WI38 (cell line): ENCODE results near the gene MAP1S.

Source experiments
- H3K4me3 ChIP-seq: 2 replicates; pipeline ENCODE4 v1.5.1; 2011; ENCODE audit warnings: low read depth, mild to moderate bottlenecking, control low read depth, low read length
- TF ChIP-seq, protein P1 (sequence below): IDR thresholded peaks from 2 replicates; pipeline ENCODE4 v1.5.1; 2012; ENCODE audit warnings: low read depth, mild to moderate bottlenecking, control low read depth, low read length

MAP1S gene

DNA sequence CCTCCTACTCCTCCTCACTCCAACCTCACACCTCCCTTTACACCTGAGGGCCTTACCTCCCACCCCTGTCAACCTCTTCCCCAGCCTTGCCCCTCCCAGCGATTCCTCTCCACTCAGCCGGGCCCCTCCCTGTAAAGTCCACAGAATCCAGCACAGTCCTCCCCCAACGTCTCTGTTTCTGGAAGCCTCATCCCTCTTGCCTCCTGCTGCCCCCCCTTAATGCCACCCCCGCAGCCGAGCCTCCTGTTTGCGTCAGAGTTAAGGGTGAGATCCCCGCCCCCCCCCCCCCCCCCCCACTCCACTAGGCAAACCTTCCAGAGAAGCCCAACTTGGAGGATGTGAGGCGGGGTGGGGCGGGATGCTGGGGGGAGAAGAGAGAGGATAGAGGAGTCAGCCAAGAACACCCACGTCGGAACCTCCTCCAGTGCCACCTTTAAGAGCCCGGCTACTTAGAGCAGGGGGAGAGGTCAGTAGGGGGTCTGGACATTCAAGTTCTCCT, 33.2 kb upstream of the MAP1S start:
- H3K4me3 ChIP-seq: no peak overlapping the region
- TF ChIP-seq, protein P1, sequence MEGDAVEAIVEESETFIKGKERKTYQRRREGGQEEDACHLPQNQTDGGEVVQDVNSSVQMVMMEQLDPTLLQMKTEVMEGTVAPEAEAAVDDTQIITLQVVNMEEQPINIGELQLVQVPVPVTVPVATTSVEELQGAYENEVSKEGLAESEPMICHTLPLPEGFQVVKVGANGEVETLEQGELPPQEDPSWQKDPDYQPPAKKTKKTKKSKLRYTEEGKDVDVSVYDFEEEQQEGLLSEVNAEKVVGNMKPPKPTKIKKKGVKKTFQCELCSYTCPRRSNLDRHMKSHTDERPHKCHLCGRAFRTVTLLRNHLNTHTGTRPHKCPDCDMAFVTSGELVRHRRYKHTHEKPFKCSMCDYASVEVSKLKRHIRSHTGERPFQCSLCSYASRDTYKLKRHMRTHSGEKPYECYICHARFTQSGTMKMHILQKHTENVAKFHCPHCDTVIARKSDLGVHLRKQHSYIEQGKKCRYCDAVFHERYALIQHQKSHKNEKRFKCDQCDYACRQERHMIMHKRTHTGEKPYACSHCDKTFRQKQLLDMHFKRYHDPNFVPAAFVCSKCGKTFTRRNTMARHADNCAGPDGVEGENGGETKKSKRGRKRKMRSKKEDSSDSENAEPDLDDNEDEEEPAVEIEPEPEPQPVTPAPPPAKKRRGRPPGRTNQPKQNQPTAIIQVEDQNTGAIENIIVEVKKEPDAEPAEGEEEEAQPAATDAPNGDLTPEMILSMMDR: no peak

DNA sequence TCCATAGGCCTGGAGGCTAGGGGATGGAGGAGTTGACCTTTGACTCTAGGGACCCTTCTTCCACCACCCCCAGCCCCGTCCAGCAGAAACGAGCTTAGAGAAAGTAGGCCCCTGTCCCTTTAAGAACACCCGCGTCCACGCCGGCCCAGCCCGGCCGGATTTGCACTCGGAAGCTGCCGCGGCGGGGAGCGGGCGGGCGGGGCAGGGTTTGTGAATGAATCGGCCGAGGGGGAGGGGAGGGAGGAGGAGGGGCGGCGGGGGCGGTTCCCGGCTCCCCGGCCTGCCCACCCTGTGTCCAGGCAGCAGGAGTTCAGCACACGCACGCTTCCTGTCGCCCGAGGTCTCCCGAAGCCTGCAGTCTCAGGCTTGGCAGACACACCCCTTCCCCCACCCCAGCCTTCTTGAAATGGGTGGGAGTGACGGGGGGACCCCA, 32.7 kb upstream of the MAP1S start:
- TF ChIP-seq, protein P1: no peak
- H3K4me3 ChIP-seq: no peak overlapping the region

DNA sequence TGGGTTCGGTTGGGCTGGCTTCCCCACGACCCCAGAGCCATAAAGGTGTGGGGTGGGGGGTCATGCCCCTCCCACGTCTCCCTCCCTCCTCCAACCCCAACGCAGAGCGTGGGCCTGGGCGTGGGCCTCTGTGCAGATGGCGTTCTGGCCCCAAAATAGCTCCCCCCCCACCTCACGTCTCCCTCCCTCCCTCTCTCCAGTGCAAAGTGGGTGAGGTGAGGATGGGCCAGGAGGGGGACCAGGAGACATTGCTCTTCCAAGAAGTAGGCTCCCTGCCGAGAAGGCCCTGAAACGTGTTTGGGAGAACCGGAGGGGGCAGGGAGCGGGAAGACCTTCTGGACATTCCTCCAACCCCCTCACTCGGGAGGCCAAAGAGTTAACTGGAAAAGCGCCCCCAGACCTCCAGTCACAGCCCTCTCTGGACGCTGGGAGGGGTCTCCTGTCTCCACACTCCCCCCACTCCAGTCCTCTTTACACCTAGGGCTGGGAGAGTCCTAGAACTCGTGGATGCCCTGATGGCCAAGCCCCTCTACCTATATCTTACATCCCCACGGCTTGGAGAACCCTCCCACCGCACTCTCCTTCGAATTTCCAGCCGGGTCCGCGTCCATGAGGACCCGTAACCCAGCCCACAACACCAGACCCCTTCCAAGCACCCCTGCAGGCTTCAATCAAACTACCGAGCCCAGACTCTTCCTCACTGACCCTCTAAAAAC, 32.0 kb upstream of the MAP1S start:
- TF ChIP-seq, protein P1: no peak
- no peak overlapping the region for H3K4me3 ChIP-seq

DNA sequence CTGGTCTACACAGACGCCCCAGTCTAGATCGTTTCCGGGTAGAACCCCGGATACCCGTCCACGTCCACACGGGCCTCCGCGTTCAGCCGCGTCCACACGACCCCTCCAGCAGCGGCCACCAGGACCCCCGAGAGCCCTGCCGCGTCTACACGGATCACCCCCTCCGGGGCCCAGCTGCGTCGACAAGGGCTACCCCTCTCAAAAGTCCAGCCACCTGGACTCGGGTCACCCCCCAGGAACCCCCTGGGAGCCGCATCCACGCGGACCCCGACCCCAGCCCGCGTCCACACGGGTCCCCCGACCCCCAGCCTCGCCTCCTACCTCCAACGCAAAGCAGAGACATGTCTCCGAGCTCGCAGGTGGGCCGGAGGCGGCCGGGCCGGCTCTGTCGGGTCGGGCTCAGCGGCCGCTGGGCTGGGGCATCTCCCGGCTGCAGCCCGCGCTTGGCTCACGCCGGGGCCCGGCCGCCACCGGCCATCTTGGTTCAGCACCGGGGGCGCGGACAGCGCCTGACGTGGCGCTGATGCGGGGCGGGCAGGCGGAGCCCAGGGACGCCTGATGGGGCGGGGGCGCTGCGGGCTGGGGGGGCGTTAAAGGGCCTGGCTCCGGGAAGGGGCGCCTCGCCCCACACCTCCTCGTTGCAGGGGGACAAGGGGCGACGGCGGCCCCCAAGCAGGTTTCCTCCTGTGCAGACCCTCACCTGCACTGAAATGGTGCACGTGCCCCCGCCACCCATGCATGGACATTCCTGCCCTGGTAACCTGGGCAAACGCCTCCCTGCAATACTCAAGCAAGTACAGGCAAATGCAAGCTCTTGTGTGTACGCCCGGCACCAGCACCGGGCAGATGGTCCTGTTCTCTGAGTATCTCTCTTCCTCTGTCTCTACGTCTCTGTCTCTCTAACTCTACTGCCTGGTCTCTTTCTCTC, 31.2 kb upstream of the MAP1S start, which contains the start of gene UNC13A:
Gene UNC13A (minus strand): TSS at position 498 of the 928 bp plus-strand sequence. CDS start 155 bp downstream, at position 343.
- TF ChIP-seq, protein P1: no peak
- H3K4me3 ChIP-seq: no peak within 1 kb of the TSS

DNA sequence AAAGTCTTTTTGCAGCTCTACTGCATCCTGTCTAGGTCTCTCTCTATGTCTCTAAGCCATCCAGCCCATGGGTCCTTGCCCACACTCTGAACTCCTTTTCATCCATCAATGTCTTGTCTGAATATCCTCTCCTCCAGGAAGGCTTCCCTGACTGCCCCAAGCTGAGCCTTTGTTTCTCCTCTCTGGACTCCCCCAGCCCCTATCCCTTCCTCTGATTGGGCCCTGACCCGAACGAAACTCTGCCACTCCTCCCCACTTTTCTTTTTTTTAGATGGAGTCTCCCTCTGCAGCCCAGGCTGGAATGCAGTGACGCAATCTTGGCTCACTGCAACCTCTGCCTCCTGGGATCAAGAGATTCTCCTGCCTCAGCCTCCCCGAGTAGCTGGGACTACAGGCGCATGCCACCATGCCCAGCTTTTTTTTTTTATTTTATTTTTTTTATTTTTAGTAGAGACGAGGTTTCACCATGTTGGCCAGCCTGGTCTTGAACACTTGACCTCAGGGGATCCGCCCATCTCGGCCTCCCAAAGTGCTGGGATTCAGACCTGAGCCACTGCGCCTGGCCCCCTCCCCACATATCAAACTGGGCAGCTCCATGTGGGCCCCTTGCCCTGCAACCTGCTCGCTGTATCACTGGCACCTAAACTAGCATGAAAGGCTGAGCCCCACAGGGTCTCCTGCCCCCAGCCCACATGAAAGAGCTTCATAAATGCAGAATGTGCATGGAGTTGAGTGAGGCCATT, 30.3 kb upstream of the MAP1S start:
- TF ChIP-seq, protein P1: no peak
- no peak overlapping the region for H3K4me3 ChIP-seq

DNA sequence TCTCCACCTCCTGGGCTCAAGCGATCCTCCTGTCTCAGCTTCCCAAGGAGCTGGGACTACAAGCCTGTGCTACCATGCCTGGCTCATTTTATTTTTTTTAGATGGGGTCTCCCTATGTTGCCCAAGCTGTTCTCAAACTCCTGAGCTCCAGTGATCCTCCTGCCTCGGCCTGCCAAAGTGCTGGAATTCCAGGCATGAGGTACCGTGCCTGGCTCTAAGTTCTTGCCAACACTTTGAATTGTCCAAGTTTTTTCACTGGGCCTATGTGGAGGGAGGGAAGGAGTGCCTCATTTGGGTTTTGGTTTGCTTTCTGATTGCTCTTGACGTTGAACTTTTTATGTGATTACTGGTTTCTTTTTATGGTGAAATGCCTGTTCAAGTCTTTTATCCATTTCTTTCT, 26.7 kb upstream of the MAP1S start:
- H3K4me3 ChIP-seq: no peak overlapping the region

More for the DNA sequence above, 26.7 kb upstream of the MAP1S start:
- TF ChIP-seq, protein P1: no peak
